Mesenteric fat pad (tissue), 1 donor: ENCODE measurements around the gene PPP4R1. TPM values are rescaled to one million over a fixed set of nuclear protein-coding genes. Genes with fewer than 3 reads are reported as not detected.
"Not testable (repeated sequence)": the region's sequence is repeated elsewhere in the genome, so short reads cannot be mapped to it uniquely, and the experiment has no call there.

Source experiments
- DNase-seq: peaks from one replicate; pipeline ENCODE4 v3.0.0-alpha.2; 2020; ENCODE audit warnings: low spot score
- long read RNA-seq: library from polyadenylated mRNA; unstranded; transcript quantifications from one replicate; pipeline ENCODE4 v2.0.0, GENCODE V29; 2020
- total RNA-seq: library from RNA; stranded (reverse); fragmentation: NEBNext Ultra II Directional; extraction: Animal tissue kit (Norgen Biotek cat#: 25700); gene quantifications from one replicate; pipeline ENCODE4 v1.2.1, GENCODE V29; 2021
- donor health status: DM: yes; HTN: yes; CAD: no.

The PPP4R1 gene, protein sequence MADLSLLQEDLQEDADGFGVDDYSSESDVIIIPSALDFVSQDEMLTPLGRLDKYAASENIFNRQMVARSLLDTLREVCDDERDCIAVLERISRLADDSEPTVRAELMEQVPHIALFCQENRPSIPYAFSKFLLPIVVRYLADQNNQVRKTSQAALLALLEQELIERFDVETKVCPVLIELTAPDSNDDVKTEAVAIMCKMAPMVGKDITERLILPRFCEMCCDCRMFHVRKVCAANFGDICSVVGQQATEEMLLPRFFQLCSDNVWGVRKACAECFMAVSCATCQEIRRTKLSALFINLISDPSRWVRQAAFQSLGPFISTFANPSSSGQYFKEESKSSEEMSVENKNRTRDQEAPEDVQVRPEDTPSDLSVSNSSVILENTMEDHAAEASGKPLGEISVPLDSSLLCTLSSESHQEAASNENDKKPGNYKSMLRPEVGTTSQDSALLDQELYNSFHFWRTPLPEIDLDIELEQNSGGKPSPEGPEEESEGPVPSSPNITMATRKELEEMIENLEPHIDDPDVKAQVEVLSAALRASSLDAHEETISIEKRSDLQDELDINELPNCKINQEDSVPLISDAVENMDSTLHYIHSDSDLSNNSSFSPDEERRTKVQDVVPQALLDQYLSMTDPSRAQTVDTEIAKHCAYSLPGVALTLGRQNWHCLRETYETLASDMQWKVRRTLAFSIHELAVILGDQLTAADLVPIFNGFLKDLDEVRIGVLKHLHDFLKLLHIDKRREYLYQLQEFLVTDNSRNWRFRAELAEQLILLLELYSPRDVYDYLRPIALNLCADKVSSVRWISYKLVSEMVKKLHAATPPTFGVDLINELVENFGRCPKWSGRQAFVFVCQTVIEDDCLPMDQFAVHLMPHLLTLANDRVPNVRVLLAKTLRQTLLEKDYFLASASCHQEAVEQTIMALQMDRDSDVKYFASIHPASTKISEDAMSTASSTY
- 74.7 TPM for total RNA-seq
- long read RNA-seq, partial matches to known transcripts: 10 of 23 reads
- long read RNA-seq, other reads (novel, unspliced or antisense): 9 of 23 reads

- DNase-seq: peak; percentile 94
These were observed at the start of gene PPP4R1 for GRCh38 chr18:9614401-9615279. Gene PPP4R1 (minus strand): TSS chr18:9614559. CDS start chr18:9614484, 75 bp downstream.

DNA sequence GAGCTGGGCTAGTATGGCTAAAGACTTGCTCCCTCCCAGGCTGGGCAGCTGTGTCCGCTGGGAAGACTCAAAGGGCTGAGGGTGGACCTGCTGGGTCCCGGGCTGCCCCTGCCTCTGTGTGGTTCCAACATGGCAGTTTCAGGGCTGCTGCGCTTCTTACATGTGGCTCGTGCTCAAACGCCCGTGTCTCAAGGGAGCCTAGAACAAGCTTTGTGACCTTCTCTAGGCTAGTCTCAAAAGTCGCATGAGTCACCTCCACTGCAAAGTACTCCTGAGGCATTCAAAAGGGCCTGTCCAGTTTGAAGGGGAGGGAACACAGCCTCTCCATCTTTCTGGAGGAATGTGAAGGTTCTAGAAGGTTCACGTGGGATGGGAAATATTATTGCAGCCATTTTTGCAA, 49.0 kb upstream of the PPP4R1 start:
- no peak for DNase-seq

- DNase-seq: no peak
These were observed 47.2 kb upstream of the PPP4R1 start for GRCh38 chr18:9661564-9661963.

DNA sequence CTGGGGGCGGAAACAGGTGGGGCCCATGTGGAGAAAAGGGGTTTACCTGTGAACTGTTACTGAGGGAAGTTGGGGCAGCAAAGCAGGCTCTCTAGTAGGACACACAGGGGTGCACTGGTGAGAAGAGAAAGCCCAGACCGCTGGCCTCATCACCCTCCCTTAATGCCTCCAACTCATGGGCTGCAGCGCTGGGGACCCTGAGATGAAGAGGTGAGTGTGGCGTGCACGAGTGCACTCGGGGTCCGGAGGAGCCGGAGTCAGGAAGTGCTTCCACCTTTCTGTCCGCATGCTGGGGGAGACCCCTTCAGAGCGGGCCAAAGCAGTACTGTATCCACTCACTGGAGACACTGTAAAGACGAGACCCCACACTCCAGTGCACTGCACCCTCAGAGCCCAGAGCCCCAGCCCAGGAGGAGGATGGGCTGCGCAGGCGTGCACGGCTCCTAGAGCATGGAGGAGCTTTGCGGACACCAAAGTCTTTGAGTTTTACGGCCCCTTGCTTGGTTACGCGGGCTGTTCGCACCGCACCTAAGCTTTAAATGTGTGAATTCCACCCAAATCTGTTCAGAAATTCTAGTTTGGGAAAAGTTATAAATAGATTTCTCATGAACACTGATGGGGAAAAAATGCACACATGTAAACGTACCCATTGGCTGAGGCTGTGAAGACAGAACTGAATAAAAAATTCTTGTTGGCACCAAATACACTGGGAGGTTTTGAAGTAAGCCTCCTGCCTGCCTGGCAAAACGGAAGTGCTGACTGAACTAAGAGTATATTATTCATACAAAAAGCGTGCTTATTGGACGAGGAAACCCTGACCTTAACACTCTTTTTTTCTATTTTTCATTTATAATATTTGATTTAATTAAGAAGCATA, 45.4 kb upstream of the PPP4R1 start:
- no peak for DNase-seq

DNA sequence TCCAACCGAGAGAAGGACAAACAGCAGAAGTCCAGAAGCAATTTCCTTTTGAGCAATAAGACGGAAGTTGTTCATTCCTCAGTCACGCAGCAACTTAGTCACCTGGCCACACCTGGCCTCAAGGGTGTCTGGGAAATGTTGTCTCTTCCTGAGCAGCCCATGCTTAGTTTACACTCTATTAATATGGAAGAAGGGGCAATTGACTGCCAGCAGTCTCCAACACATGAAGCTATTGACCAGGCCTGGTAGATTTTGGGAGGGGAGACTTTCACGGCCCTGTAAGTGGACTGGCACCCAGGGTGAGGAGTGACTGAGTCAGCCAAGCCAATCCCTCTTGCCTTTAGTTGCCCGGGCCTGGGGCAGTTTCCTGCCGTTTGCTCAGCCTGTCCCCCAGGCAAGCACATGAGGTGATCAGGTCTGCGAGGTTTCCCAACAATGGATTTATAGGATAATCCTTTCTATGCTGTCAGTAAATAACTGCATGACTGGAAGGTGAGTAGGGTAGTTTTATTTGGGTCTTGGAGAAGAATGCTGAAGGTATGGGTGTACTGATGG, 43.8 kb upstream of the PPP4R1 start:
- DNase-seq: no peak

DNA sequence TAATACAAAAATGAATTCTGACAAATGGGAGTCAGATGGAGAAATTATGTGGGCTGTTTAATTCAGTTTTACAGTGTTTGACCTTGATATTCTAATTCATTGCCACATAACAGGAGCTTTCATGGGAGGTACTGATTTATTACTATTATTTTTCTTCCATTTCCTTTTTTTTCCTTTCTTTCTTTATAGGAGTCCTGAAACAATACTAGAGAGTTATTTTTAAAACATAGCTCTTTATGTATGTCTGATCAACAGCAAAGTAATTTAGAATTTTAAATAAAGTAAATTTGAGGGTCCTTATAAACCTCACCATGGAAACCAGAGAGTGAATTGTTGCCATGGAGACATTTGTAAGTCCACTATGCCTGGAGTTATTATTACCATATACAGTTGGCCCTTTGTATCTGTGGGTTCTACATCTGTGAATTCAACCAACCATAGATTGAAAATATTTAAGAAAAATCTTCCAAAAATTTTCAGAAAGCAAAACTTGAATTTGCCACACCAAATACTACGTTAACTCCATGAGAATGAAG, 40.9 kb upstream of the PPP4R1 start:
- DNase-seq: no peak

DNA sequence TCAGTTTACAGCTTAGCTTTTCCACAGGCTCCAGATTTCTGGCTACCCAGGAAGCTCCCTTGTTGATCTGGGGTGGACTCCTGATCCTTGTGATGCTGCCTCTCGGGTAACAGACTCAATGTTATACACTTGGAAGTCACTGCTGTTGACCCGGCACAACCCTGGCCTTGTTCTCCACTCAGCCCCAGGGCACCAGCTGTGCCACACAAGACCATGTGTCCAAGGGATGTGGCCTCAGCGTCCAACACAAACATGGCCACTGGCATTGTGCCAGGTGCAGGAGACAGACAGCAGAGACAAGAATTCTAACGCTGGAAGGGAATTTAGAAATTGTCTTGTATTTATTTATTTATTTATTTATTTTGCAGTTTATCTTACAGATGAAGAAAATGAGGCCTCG, 39.0 kb upstream of the PPP4R1 start:
- no peak for DNase-seq

GRCh38 chr18:9649164-9649540, 34.8 kb upstream of the PPP4R1 start:
- DNase-seq: no peak

GRCh38 chr18:9648431-9649163, 34.2 kb upstream of the PPP4R1 start:
- DNase-seq: no peak

- DNase-seq: no peak
These were observed 33.4 kb upstream of the PPP4R1 start for GRCh38 chr18:9647496-9648323.

DNA sequence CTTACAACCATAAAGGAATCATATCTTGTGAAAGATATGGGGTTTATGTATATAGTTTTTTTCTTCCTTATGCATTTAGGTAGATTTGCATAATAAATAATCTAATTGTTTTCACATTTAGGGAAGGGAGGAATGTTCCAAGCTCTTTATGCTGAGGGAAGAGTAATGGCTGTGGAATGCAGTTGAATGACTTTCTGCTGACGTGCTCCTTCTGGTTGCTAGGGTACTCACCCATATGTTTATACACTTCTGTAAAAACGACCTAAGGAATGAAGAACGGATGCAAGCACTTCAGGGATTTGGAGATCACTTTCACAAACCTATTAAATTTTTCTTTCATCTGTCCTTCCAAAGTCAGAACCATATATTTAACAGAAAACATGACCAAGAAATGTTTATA, 29.2 kb upstream of the PPP4R1 start:
- no peak for DNase-seq

- no peak for DNase-seq
These were observed 28.6 kb upstream of the PPP4R1 start for GRCh38 chr18:9642799-9643462.

- DNase-seq: not testable (repeated sequence)
These were observed 26.7 kb upstream of the PPP4R1 start for GRCh38 chr18:9641081-9641480.

- no peak for DNase-seq
These were observed 24.5 kb upstream of the PPP4R1 start for GRCh38 chr18:9638886-9639285.

DNA sequence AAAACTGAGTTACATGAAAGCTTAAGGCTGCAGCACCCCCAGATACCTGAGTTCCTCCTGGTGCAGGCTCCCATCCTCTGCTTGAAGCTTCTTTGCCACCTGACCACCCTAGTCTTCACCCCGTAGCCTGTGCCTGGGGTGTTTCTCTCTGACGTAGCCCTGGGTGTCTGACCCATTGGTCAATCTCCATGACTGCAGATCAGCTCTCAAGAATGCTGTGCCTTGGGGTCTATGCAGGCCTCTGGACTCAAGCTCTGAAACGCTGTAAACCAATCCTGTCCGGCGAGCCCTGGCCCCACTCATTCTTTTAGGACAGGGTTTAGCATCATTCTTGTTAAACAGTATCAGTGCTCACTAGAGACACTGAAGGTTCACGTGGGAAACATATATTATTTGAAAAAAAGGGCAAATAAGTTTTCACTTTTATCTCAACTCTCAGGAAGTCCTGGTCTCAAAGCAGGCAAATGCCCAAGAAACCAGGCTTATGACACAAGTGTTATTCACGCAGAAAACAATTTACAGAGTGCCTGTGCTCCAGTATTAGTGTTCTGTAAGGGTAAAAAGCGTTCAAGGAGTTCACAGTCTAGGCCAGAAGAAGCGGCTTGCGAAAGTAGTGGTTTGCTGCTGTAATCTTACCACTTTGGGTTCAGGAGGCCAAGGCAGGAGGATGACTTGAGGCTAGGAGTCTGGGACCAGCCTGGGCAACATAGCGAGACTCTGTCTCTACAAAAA, 22.8 kb upstream of the PPP4R1 start:
- DNase-seq: no peak

- DNase-seq: no peak
These were observed 20.5 kb upstream of the PPP4R1 start for GRCh38 chr18:9634856-9635255.
